Measurements from ENCODE around the gene SLC25A43.
"Not testable (repeated sequence)": the region's sequence is repeated elsewhere in the genome, so short reads cannot be mapped to it uniquely, and the experiment has no call there.

GRCh38 chrX:119386685-119387084 is 12.5 kb upstream of the SLC25A43 start:
- not testable (repeated sequence) for TF ChIP-seq REST, ZNF114 (tag by site-specific recombination; IDR thresholded peaks at IDR 0.05)
- TF ChIP-seq, protein P1, sequence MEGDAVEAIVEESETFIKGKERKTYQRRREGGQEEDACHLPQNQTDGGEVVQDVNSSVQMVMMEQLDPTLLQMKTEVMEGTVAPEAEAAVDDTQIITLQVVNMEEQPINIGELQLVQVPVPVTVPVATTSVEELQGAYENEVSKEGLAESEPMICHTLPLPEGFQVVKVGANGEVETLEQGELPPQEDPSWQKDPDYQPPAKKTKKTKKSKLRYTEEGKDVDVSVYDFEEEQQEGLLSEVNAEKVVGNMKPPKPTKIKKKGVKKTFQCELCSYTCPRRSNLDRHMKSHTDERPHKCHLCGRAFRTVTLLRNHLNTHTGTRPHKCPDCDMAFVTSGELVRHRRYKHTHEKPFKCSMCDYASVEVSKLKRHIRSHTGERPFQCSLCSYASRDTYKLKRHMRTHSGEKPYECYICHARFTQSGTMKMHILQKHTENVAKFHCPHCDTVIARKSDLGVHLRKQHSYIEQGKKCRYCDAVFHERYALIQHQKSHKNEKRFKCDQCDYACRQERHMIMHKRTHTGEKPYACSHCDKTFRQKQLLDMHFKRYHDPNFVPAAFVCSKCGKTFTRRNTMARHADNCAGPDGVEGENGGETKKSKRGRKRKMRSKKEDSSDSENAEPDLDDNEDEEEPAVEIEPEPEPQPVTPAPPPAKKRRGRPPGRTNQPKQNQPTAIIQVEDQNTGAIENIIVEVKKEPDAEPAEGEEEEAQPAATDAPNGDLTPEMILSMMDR (tag by site-specific recombination; IDR thresholded peaks at IDR 0.05), result not testable (repeated sequence)

Measured in HEK293 (cell line).